ENCODE measurements around the gene C1orf198.

The C1orf198 gene

DNA sequence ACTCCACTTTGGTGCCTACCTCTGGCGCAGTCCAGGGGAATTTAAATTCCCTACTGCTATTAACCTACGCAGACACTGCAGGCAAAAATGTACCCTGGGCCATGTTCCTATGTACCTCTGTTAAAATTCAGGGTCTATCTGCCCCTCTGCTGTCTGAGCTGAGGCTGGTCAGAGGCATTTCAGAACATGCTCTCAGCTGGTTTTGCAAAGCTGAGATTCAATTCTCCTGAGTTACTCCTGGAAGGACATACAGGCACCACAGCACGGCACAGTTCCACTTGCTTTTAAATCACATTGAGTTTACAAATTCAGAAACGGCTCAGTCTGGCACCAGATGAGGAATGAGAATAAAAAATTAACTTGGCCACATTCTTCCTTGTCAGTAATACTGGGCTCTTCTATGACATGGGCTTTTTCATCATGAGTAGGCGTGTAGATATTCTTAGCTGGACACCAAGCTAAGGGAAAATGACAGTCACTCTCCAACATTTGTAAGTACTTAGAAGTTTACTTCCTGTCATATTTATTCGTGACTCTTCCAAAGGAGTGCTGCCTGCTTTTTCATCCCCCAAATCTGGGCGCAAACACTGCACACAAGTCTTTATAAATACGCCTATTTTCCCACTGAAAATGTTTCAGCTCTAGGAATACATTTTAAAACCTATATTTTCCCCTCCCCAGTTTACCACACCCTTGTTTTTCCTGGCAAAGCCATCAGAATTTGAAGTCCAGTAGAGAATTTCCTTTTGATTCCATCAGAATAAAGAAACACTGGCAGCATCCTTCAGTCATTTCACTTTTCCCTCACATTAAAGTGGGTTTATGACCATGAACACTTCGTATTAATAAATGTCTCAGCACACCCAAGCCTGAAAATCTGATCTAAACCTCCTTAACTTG is 1.9 kb downstream of the C1orf198 start:
- Histone ChIP-seq H2AFZ (ENCODE audit: low read depth, low read length) (no peak overlapping the region), H3K4me3 (ENCODE audit: low read length) (no peak overlapping the region), H3K4me2 (ENCODE audit: low read length) (no peak overlapping the region), H3K4me1 (ENCODE audit: low read length) (peaks cover 10% of the 10 kb centered on the region; the same call in 1 of the 2 replicates), H3K36me3 (replicated peaks; ENCODE audit: low read depth, low read length) (no peaks in the 10 kb centered on the region), H4K20me1 (ENCODE audit: insufficient read depth, low read length) (no peaks in the 10 kb centered on the region), H3K27me3 (ENCODE audit: low read depth, low read length) (peaks cover 17% of the 10 kb centered on the region), H3K27ac (ENCODE audit: low read length) (no peak overlapping the region), H3K9ac (ENCODE audit: low read length) (no peak overlapping the region), H3K79me2 (ENCODE audit: low read length) (no peaks in the 10 kb centered on the region), H3K9me3 (ENCODE audit: insufficient read depth, low read length) (no peaks in the 10 kb centered on the region)
- TF ChIP-seq EZH2phosphoT487 (IDR thresholded peaks at IDR 0.05; ENCODE audit: low read depth), result no peak
- TF ChIP-seq, protein P1, sequence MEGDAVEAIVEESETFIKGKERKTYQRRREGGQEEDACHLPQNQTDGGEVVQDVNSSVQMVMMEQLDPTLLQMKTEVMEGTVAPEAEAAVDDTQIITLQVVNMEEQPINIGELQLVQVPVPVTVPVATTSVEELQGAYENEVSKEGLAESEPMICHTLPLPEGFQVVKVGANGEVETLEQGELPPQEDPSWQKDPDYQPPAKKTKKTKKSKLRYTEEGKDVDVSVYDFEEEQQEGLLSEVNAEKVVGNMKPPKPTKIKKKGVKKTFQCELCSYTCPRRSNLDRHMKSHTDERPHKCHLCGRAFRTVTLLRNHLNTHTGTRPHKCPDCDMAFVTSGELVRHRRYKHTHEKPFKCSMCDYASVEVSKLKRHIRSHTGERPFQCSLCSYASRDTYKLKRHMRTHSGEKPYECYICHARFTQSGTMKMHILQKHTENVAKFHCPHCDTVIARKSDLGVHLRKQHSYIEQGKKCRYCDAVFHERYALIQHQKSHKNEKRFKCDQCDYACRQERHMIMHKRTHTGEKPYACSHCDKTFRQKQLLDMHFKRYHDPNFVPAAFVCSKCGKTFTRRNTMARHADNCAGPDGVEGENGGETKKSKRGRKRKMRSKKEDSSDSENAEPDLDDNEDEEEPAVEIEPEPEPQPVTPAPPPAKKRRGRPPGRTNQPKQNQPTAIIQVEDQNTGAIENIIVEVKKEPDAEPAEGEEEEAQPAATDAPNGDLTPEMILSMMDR (IDR thresholded peaks at IDR 0.05; ENCODE audit: low read depth, low read length), result no peak

DNA sequence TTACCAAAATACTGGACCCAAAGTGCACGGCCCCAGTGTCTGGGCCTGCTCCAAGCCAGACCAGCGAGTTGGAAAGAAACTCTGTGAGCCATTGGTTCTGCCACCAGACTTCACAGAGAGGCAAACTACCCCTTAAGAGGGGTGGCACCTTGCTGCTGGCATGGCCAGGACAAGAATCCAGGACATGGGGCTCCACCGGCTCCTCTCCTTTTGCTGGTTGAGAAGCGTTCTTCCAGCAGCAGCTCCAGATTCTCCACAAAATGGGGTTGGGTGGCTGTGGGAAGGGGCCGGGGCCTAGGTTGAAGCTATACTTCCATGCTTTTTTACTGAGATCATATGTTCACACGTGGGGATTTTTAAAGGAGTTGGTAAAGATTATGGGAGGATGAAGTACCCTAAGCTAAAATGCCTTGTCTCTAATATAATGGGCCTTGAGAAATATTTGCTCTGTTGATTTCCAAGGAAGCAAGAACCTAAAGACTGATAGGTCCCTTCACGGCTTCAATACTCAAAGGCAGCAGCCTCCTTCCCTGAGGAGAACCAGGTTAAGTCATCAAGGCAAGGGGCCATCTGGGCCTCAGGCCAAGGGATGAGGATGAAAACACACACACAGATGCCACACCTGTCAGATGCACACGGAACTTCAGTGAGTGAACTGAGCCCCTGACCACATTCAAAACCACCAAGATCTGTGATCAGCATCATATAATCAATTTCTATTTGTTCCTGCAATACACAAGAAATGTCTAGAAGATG is 3.1 kb downstream of the C1orf198 start:
- TF ChIP-seq, protein P1 (IDR thresholded peaks at IDR 0.05; ENCODE audit: low read depth, low read length), result no peak
- Histone ChIP-seq H3K4me1 (ENCODE audit: low read length) (peaks cover 10% of the 10 kb centered on the region; the same call in 1 of the 2 replicates), H3K79me2 (ENCODE audit: low read length) (no peaks in the 10 kb centered on the region), H3K27me3 (ENCODE audit: low read depth, low read length) (peaks cover 17% of the 10 kb centered on the region), H3K9me3 (ENCODE audit: insufficient read depth, low read length) (no peaks in the 10 kb centered on the region), H3K4me3 (ENCODE audit: low read length) (no peak overlapping the region), H3K9ac (ENCODE audit: low read length) (no peak overlapping the region), H3K36me3 (replicated peaks; ENCODE audit: low read depth, low read length) (no peaks in the 10 kb centered on the region), H4K20me1 (ENCODE audit: insufficient read depth, low read length) (no peaks in the 10 kb centered on the region), H2AFZ (ENCODE audit: low read depth, low read length) (no peak overlapping the region), H3K27ac (ENCODE audit: low read length) (no peak overlapping the region), H3K4me2 (ENCODE audit: low read length) (no peak overlapping the region)

DNA sequence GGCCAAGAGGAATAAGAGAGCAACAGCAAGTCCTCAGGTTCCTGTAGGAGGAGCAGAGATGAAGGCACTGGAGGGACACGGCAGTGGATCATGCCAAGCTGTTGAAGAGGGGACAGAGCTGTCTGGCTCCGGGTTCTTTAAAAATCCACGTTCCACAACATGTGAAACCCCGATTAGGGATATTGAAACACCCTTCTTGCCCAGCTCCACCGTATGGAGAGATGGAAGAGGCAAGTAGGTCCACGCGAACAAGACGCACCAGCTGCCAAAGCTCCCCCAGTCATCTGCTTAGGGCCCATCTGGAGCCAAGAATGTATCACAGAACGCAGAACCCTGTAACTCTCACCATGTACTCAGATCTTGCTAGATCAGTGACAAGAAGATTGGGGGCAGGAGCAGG is 3.9 kb downstream of the C1orf198 start:
- no peak for TF ChIP-seq EZH2phosphoT487 (IDR thresholded peaks at IDR 0.05; ENCODE audit: low read depth)
- TF ChIP-seq, protein P1 (IDR thresholded peaks at IDR 0.05; ENCODE audit: low read depth, low read length), result no peak
- Histone ChIP-seq H3K79me2 (ENCODE audit: low read length) (no peaks in the 10 kb centered on the region), H4K20me1 (ENCODE audit: insufficient read depth, low read length) (no peaks in the 10 kb centered on the region), H3K27ac (ENCODE audit: low read length) (no peak overlapping the region), H3K9ac (ENCODE audit: low read length) (no peak overlapping the region), H2AFZ (ENCODE audit: low read depth, low read length) (no peak overlapping the region), H3K4me3 (ENCODE audit: low read length) (no peak overlapping the region), H3K4me2 (ENCODE audit: low read length) (no peak overlapping the region), H3K4me1 (ENCODE audit: low read length) (peaks cover 10% of the 10 kb centered on the region; the same call in 1 of the 2 replicates), H3K27me3 (ENCODE audit: low read depth, low read length) (peaks cover 16% of the 10 kb centered on the region), H3K9me3 (ENCODE audit: insufficient read depth, low read length) (no peaks in the 10 kb centered on the region), H3K36me3 (replicated peaks; ENCODE audit: low read depth, low read length) (no peaks in the 10 kb centered on the region)

DNA sequence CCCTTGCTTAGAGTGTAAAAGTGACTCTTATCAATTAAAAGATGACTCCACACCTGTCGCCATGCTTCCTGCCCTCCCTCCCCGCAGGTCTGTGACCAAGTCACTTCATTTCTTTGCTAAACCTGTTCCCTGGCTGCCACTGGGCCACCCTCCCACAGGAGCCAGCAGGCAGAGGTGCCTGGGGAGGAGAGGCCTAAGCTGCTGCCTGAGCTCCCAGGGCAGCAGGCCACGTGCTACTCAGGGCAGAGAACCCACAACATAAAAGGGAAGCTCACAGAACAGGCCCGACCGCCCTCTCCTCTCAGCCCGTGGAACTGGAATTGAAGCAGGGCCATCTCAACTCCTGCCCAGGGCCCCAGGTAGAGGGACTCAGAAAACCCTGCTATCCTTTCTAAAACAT is 4.9 kb downstream of the C1orf198 start:
- no peak for TF ChIP-seq EZH2phosphoT487 (IDR thresholded peaks at IDR 0.05; ENCODE audit: low read depth)
- TF ChIP-seq, protein P1 (IDR thresholded peaks at IDR 0.05; ENCODE audit: low read depth, low read length), result no peak
- Histone ChIP-seq H3K4me1 (ENCODE audit: low read length) (peaks cover 5% of the 10 kb centered on the region; the same call in 1 of the 2 replicates), H3K27ac (ENCODE audit: low read length) (no peak overlapping the region), H3K27me3 (ENCODE audit: low read depth, low read length) (peaks cover 11% of the 10 kb centered on the region; the same call in 1 of the 2 replicates), H4K20me1 (ENCODE audit: insufficient read depth, low read length) (no peaks in the 10 kb centered on the region), H3K79me2 (ENCODE audit: low read length) (no peaks in the 10 kb centered on the region), H3K9ac (ENCODE audit: low read length) (no peak overlapping the region), H3K9me3 (ENCODE audit: insufficient read depth, low read length) (no peaks in the 10 kb centered on the region), H2AFZ (ENCODE audit: low read depth, low read length) (no peak overlapping the region), H3K4me2 (ENCODE audit: low read length) (no peak overlapping the region), H3K4me3 (ENCODE audit: low read length) (no peak overlapping the region), H3K36me3 (replicated peaks; ENCODE audit: low read depth, low read length) (no peaks in the 10 kb centered on the region)
